HepG2 (cell line): Measurements from ENCODE around the gene CHAF1A. TPM values are rescaled to one million over a fixed set of nuclear protein-coding genes. Genes with fewer than 3 reads are reported as not detected.
A peak's percentile ranks its signal among the peaks of the same experiment; 100 is the strongest.

Source experiments
- GABPA ChIP-seq, 2 experiments: IDR thresholded peaks; 2 replicates each; pipeline ENCODE4 v1.6.1; 2011 to 2016; ENCODE audit warnings: low read depth in 2 of 2, low read length in 1 of 2, missing biosample characterization in 1 of 2, missing genetic modification characterization in 1 of 2
- GTF3A ChIP-seq: sonication (generic); formaldehyde crosslinking; conservative IDR thresholded peaks from 2 replicates; pipeline ENCODE4 v1.4.0; 2020; ENCODE audit warnings: mild to moderate bottlenecking, missing genetic modification reagents
- PHF8 ChIP-seq: sonication (generic); formaldehyde crosslinking; IDR thresholded peaks from 2 replicates; pipeline ENCODE4 v1.5.0; 2020; ENCODE audit warnings: missing genetic modification reagents
- RFX1 ChIP-seq: fragments of 450-650 bp; IDR thresholded peaks from 2 replicates; pipeline ENCODE4 v1.6.1; 2017
- ZFX ChIP-seq: sonication (generic); formaldehyde crosslinking; IDR thresholded peaks from 2 replicates; pipeline ENCODE4 v1.4.0; 2020; ENCODE audit warnings: mild to moderate bottlenecking, low read depth, missing genetic modification reagents, moderate library complexity
- ZNF235 ChIP-seq: sonication (generic); formaldehyde crosslinking; IDR thresholded peaks from 2 replicates; pipeline ENCODE4 v1.8.1; 2023; ENCODE audit warnings: mild to moderate bottlenecking, missing genetic modification reagents, borderline replicate concordance
- ZNF543 ChIP-seq: sonication (generic); formaldehyde crosslinking; IDR thresholded peaks from 2 replicates; pipeline ENCODE4 v1.4.0; 2020; ENCODE audit warnings: mild to moderate bottlenecking, missing genetic modification reagents
- ZNF724P ChIP-seq: sonication (generic); formaldehyde crosslinking; IDR thresholded peaks from 2 replicates; pipeline ENCODE4 v1.8.0; 2022; ENCODE audit warnings: missing genetic modification reagents, borderline replicate concordance
- ZNF891 ChIP-seq: sonication (generic); formaldehyde crosslinking; IDR thresholded peaks from 2 replicates; pipeline ENCODE4 v1.5.0; 2020; ENCODE audit warnings: mild to moderate bottlenecking, missing genetic modification reagents
- polyA plus RNA-seq, 8 experiments: library from polyadenylated mRNA; depleted of rRNA in 3 of 8; stranded (reverse) in 7 of 8; unstranded in 1 of 8; fragments of >200 nt; fragmentation: Illumina TruSeq in 4 of 8; extraction: Trizol in 4 of 8; gene quantifications; 2 replicates each; pipeline versions ENCODE4 v1.2.1 to v1.2.3, GENCODE V29; 2011 to 2016; ENCODE audit warnings: low read depth in 4 of 8, missing spikeins in 1 of 8, mixed read lengths in 1 of 8; ENCODE audit not compliant: insufficient read depth in 1 of 8
- total RNA-seq, 5 experiments: library from RNA; depleted of rRNA; stranded (reverse); fragments of >200 nt; fragmentation: Illumina TruSeq; extraction: Trizol; gene quantifications; 2 replicates each; pipeline ENCODE4 v1.2.3, GENCODE V29; 2016; ENCODE audit warnings: low read depth in 1 of 5
- TF ChIP-seq, protein P1 (sequence below): sonication (generic); formaldehyde crosslinking; IDR thresholded peaks from 2 replicates; pipeline ENCODE4 v1.4.0; 2020; ENCODE audit warnings: missing genetic modification reagents, borderline replicate concordance
- TF ChIP-seq, protein P2 (sequence below): sonication (generic); formaldehyde crosslinking; IDR thresholded peaks from 2 replicates; pipeline ENCODE4 v1.5.0; 2020; ENCODE audit warnings: mild to moderate bottlenecking, missing genetic modification reagents, borderline replicate concordance
- TF ChIP-seq, protein P3 (sequence below): sonication (generic); formaldehyde crosslinking; IDR thresholded peaks from 2 replicates; pipeline ENCODE4 v1.4.0; 2020; ENCODE audit warnings: missing genetic modification reagents, borderline replicate concordance
- TF ChIP-seq, protein P4 (sequence below): sonication (generic); formaldehyde crosslinking; IDR thresholded peaks from 2 replicates; pipeline ENCODE4 v1.4.0; 2020; ENCODE audit warnings: missing genetic modification reagents
- TF ChIP-seq, protein P5 (sequence below): IDR thresholded peaks from 2 replicates; pipeline ENCODE4 v1.6.1; 2016; ENCODE audit warnings: low read depth, borderline replicate concordance

CHAF1A gene
- total and polyA plus RNA-seq, 2 of the 13 experiments (the other 11 are each of a cell fraction or from before 2014, with no cell fraction given): 11.0 to 34.8 TPM

DNA sequence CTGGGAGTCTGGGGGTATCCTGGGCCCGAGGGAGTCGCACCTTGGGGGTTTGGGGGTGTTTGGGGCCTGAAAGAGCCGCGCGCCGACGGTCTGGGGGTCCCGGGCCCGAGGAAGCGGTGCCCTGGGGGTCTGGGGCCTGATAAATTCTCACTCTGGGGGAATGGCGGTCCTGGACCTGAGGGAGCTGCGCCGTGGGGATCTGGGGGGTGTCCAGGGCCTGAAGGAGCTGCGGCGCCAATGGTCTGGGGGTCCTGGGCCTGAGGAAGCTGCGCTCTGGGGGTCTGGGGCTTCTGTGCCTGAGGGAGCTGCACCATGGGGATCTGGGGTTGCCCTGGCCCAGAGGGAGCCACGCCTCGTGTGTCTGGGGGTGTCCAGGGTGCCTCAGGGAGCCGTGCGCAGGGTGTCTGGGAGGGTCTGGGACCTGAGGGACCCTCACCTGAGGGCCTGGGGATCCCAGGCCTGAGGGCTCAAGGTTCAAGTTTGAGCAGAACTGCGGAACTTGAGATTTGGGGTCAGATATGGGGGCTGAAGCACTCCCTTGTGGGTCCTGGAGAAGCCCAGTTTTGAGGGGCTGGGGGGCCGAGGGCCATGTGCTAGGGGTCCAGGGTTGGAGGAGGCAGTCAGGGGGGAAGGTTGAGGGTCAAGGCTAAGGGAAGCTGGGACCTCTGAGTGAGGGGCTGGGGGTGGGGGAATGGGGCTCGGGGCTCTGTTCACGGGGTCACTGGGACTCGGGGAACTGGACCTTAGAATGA lies 70.7 kb downstream of the CHAF1A start (continued):
- TF ChIP-seq, protein P1, sequence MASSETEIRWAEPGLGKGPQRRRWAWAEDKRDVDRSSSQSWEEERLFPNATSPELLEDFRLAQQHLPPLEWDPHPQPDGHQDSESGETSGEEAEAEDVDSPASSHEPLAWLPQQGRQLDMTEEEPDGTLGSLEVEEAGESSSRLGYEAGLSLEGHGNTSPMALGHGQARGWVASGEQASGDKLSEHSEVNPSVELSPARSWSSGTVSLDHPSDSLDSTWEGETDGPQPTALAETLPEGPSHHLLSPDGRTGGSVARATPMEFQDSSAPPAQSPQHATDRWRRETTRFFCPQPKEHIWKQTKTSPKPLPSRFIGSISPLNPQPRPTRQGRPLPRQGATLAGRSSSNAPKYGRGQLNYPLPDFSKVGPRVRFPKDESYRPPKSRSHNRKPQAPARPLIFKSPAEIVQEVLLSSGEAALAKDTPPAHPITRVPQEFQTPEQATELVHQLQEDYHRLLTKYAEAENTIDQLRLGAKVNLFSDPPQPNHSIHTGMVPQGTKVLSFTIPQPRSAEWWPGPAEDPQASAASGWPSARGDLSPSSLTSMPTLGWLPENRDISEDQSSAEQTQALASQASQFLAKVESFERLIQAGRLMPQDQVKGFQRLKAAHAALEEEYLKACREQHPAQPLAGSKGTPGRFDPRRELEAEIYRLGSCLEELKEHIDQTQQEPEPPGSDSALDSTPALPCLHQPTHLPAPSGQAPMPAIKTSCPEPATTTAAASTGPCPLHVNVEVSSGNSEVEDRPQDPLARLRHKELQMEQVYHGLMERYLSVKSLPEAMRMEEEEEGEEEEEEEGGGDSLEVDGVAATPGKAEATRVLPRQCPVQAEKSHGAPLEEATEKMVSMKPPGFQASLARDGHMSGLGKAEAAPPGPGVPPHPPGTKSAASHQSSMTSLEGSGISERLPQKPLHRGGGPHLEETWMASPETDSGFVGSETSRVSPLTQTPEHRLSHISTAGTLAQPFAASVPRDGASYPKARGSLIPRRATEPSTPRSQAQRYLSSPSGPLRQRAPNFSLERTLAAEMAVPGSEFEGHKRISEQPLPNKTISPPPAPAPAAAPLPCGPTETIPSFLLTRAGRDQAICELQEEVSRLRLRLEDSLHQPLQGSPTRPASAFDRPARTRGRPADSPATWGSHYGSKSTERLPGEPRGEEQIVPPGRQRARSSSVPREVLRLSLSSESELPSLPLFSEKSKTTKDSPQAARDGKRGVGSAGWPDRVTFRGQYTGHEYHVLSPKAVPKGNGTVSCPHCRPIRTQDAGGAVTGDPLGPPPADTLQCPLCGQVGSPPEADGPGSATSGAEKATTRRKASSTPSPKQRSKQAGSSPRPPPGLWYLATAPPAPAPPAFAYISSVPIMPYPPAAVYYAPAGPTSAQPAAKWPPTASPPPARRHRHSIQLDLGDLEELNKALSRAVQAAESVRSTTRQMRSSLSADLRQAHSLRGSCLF (CRISPR knock-in tag): no peak
- TF ChIP-seq ZNF724P (no peak), ZNF235 (CRISPR knock-in tag) (no peak), GABPA (IDR thresholded peaks at IDR 0.05; ENCODE audit: low read depth, low read length) (no peak), GABPA (CRISPR knock-in tag; IDR thresholded peaks at IDR 0.05; ENCODE audit: low read depth) (no peak), GTF3A (no peak), ZFX (peak; percentile 45), ZNF891 (CRISPR knock-in tag) (peak; percentile 59; the same call in 1 of the 2 replicates), PHF8 (peak; percentile 26; the same call in 1 of the 2 replicates), ZNF543 (CRISPR knock-in tag) (no peak), RFX1 (no peak)
- TF ChIP-seq, protein P2, sequence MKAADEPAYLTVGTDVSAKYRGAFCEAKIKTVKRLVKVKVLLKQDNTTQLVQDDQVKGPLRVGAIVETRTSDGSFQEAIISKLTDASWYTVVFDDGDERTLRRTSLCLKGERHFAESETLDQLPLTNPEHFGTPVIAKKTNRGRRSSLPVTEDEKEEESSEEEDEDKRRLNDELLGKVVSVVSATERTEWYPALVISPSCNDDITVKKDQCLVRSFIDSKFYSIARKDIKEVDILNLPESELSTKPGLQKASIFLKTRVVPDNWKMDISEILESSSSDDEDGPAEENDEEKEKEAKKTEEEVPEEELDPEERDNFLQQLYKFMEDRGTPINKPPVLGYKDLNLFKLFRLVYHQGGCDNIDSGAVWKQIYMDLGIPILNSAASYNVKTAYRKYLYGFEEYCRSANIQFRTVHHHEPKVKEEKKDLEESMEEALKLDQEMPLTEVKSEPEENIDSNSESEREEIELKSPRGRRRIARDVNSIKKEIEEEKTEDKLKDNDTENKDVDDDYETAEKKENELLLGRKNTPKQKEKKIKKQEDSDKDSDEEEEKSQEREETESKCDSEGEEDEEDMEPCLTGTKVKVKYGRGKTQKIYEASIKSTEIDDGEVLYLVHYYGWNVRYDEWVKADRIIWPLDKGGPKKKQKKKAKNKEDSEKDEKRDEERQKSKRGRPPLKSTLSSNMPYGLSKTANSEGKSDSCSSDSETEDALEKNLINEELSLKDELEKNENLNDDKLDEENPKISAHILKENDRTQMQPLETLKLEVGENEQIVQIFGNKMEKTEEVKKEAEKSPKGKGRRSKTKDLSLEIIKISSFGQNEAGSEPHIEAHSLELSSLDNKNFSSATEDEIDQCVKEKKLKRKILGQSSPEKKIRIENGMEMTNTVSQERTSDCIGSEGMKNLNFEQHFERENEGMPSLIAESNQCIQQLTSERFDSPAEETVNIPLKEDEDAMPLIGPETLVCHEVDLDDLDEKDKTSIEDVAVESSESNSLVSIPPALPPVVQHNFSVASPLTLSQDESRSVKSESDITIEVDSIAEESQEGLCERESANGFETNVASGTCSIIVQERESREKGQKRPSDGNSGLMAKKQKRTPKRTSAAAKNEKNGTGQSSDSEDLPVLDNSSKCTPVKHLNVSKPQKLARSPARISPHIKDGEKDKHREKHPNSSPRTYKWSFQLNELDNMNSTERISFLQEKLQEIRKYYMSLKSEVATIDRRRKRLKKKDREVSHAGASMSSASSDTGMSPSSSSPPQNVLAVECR: 0 out of 2 replicates have a peak, but pooled peaks have one; percentile 19
- TF ChIP-seq, protein P3, sequence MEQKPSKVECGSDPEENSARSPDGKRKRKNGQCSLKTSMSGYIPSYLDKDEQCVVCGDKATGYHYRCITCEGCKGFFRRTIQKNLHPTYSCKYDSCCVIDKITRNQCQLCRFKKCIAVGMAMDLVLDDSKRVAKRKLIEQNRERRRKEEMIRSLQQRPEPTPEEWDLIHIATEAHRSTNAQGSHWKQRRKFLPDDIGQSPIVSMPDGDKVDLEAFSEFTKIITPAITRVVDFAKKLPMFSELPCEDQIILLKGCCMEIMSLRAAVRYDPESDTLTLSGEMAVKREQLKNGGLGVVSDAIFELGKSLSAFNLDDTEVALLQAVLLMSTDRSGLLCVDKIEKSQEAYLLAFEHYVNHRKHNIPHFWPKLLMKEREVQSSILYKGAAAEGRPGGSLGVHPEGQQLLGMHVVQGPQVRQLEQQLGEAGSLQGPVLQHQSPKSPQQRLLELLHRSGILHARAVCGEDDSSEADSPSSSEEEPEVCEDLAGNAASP (CRISPR knock-in tag): no peak
- TF ChIP-seq, protein P4, sequence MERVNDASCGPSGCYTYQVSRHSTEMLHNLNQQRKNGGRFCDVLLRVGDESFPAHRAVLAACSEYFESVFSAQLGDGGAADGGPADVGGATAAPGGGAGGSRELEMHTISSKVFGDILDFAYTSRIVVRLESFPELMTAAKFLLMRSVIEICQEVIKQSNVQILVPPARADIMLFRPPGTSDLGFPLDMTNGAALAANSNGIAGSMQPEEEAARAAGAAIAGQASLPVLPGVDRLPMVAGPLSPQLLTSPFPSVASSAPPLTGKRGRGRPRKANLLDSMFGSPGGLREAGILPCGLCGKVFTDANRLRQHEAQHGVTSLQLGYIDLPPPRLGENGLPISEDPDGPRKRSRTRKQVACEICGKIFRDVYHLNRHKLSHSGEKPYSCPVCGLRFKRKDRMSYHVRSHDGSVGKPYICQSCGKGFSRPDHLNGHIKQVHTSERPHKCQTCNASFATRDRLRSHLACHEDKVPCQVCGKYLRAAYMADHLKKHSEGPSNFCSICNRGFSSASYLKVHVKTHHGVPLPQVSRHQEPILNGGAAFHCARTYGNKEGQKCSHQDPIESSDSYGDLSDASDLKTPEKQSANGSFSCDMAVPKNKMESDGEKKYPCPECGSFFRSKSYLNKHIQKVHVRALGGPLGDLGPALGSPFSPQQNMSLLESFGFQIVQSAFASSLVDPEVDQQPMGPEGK (CRISPR knock-in tag): 0 out of 2 replicates have a peak, but pooled peaks have one; percentile 10
- TF ChIP-seq, protein P5, sequence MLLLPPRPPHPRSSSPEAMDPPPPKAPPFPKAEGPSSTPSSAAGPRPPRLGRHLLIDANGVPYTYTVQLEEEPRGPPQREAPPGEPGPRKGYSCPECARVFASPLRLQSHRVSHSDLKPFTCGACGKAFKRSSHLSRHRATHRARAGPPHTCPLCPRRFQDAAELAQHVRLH: no peak
